GM12878 (cell line): Measurements from ENCODE around the gene VPS18. TPM values are rescaled to one million over a fixed set of nuclear protein-coding genes. Genes with fewer than 3 reads are reported as not detected.

ENCODE experiments used
- ATAC-seq: fragments of 200-7000 bp; cut with Tn5 transposase; 3 replicates; pipeline ENCODE4 v1.9.1; 2020; ENCODE audit warnings: mild to moderate bottlenecking, moderate library complexity
- BruUV-seq: library from RNA; stranded (reverse); fragments of 400-500 nt; replicated peaks from 2 replicates; lab custom pipeline; 2021; lab: Mats Ljungman, UMichigan
- CTCF ChIA-PET: fragments of 300-600 bp; sonication (Branson Sonifier 250); formaldehyde crosslinking; extraction: SDS; loops from one replicate; lab custom pipeline; 2021; ENCODE audit warnings: inconsistent platforms; lab: Yijun Ruan, JAX
- POLR2A ChIA-PET: fragments of 350-600 bp; formaldehyde crosslinking; extraction: SDS; loops from one replicate; lab custom pipeline; 2021; ENCODE audit warnings: inconsistent platforms; lab: Charles Lee
- RAD21 ChIA-PET: fragments of 300-600 bp; sonication (Branson Sonifier 250); formaldehyde crosslinking; loops from one replicate; lab custom pipeline; 2023; ENCODE audit warnings: antibody characterized with exemption; ENCODE audit not compliant: unreplicated experiment; lab: Charles Lee
- SMC1A ChIA-PET: fragments of 300-600 bp; sonication (Branson Sonifier 250); formaldehyde crosslinking; loops from one replicate; lab custom pipeline; 2023; ENCODE audit not compliant: unreplicated experiment, uncharacterized antibody; lab: Charles Lee
- DNase-seq: peaks from one replicate; pipeline ENCODE4 v3.0.0-alpha.2; 2011; ENCODE audit warnings: low read depth, low spot score
- FAIRE-seq: peaks from 3 replicates; lab custom pipeline; 2011; peaks lifted over from hg19 to GRCh38; lab: Jason Lieb, UNC
- H2AFZ ChIP-seq: 2 replicates; pipeline ENCODE4 v1.6.0; 2011; ENCODE audit warnings: low read depth, low read length, control low read depth; ENCODE audit not compliant: control insufficient read depth
- H3K27ac ChIP-seq: 2 replicates; pipeline ENCODE4 v1.5.1; 2011; ENCODE audit warnings: control low read depth; ENCODE audit not compliant: control insufficient read depth, insufficient read depth
- H3K27me3 ChIP-seq, 2 experiments: replicated peaks in 1 of 2; 2 replicates each; pipeline versions ENCODE4 v1.6.0 to v1.6.1; 2011; ENCODE audit warnings: low read length in 1 of 2; ENCODE audit not compliant: control insufficient read depth in 2 of 2, insufficient read depth in 2 of 2
- H3K36me3 ChIP-seq, 2 experiments: 2 replicates each; pipeline ENCODE4 v1.5.1; 2011; ENCODE audit warnings: low read length in 1 of 2; ENCODE audit not compliant: control insufficient read depth in 2 of 2, insufficient read depth in 2 of 2
- H3K4me1 ChIP-seq: 2 replicates; pipeline ENCODE4 v1.6.1; 2011; ENCODE audit warnings: mild to moderate bottlenecking, low read length, moderate library complexity, mixed read lengths; ENCODE audit not compliant: control insufficient read depth, insufficient read depth
- H3K4me2 ChIP-seq: 2 replicates; pipeline ENCODE4 v1.6.0; 2011; ENCODE audit warnings: control low read depth; ENCODE audit not compliant: control insufficient read depth, insufficient read depth
- H3K4me3 ChIP-seq: fragments of 200-600 bp; sonication (generic); 2 replicates; pipeline ENCODE4 v1.5.1; 2016
- H3K79me2 ChIP-seq: 2 replicates; pipeline ENCODE4 v1.6.0; 2011; ENCODE audit warnings: low read length; ENCODE audit not compliant: control insufficient read depth, insufficient read depth
- H3K9ac ChIP-seq: 2 replicates; pipeline ENCODE4 v1.8.0; 2011; ENCODE audit warnings: low read length, control low read depth, mixed read lengths; ENCODE audit not compliant: control insufficient read depth, insufficient read depth
- H3K9me3 ChIP-seq: replicated peaks from 3 replicates; pipeline ENCODE4 v1.5.1; 2011; ENCODE audit warnings: mild to moderate bottlenecking, low read length; ENCODE audit not compliant: control insufficient read depth, insufficient read depth
- H4K20me1 ChIP-seq: 2 replicates; pipeline ENCODE4 v1.6.0; 2011; ENCODE audit not compliant: control insufficient read depth, insufficient read depth
- BRCA1 ChIP-seq: IDR thresholded peaks from 2 replicates; pipeline ENCODE4 v1.6.1; 2011; ENCODE audit warnings: low read depth, low read length, improper control_type of control experiment
- CBX5 ChIP-seq: sonication (generic); IDR thresholded peaks from 2 replicates; pipeline ENCODE4 v1.6.1; 2016; ENCODE audit warnings: low read depth, moderate library complexity, mild to moderate bottlenecking, inconsistent platforms
- CHD4 ChIP-seq: fragments of 200-600 bp; sonication (generic); IDR thresholded peaks from 2 replicates; pipeline ENCODE4 v1.6.1; 2016; ENCODE audit warnings: mild to moderate bottlenecking
- EZH2 ChIP-seq: IDR thresholded peaks from 2 replicates; pipeline ENCODE4 v1.6.1; 2012; ENCODE audit warnings: low read depth, mild to moderate bottlenecking, control low read depth, inconsistent platforms, low read length, borderline replicate concordance; ENCODE audit not compliant: control insufficient read depth
- HCFC1 ChIP-seq: fragments of 150-350 bp; IDR thresholded peaks from 2 replicates; pipeline ENCODE4 v1.6.1; 2014; ENCODE audit warnings: low read length
- HDGF ChIP-seq: fragments of 450-650 bp; IDR thresholded peaks from 2 replicates; pipeline ENCODE4 v1.6.1; 2016; ENCODE audit warnings: antibody characterized with exemption
- LARP7 ChIP-seq: fragments of 450-650 bp; IDR thresholded peaks from 2 replicates; pipeline ENCODE4 v1.6.1; 2017; ENCODE audit warnings: mild to moderate bottlenecking
- MEF2A ChIP-seq: IDR thresholded peaks from 2 replicates; pipeline ENCODE4 v1.6.1; 2011; ENCODE audit warnings: low read depth, mild to moderate bottlenecking, low read length, moderate library complexity; ENCODE audit not compliant: insufficient read depth
- NFYA ChIP-seq: IDR thresholded peaks from 2 replicates; pipeline ENCODE4 v1.6.1; 2011; ENCODE audit warnings: low read depth, mild to moderate bottlenecking, low read length, improper control_type of control experiment, borderline replicate concordance
- PAX8 ChIP-seq: fragments of 450-650 bp; IDR thresholded peaks from 2 replicates; pipeline ENCODE4 v1.6.1; 2017; ENCODE audit warnings: mild to moderate bottlenecking, moderate library complexity
- POLR2AphosphoS5 ChIP-seq: IDR thresholded peaks from 2 replicates; pipeline ENCODE4 v1.6.1; 2011; ENCODE audit warnings: mild to moderate bottlenecking, low read length, inconsistent platforms
- RB1 ChIP-seq: fragments of 450-650 bp; formaldehyde crosslinking; IDR thresholded peaks from 2 replicates; pipeline ENCODE4 v1.6.1; 2017; ENCODE audit warnings: mild to moderate bottlenecking, borderline replicate concordance
- ZSCAN29 ChIP-seq: fragments of 450-650 bp; IDR thresholded peaks from 2 replicates; pipeline ENCODE4 v1.6.1; 2017; ENCODE audit warnings: mild to moderate bottlenecking, moderate library complexity
- WGBS: methylation state at CpG from one replicate; pipeline ENCODE4 v1.1.6; 2016; ENCODE audit warnings: low lambda C conversion rate; ENCODE audit not compliant: insufficient replicate concordance, insufficient coverage; ENCODE audit errors: missing lambda C conversion rate; 5-methylcytosine and 5-hydroxymethylcytosine counted together
- in situ Hi-C: fragments of 300-500 bp; cut with MboI; formaldehyde crosslinking; loops from 9 replicates; pipeline ENCODE4 v1.14.3; 2018; ENCODE audit warnings: mixed read lengths
- intact Hi-C: fragments of 100-400 bp; cut with micrococcal nuclease; formaldehyde crosslinking; loops from one replicate; pipeline ENCODE4 v1.14.2; 2022; ENCODE audit not compliant: unreplicated experiment
- polyA plus RNA-seq, 11 experiments: library from polyadenylated mRNA; depleted of rRNA in 4 of 11; unstranded in 6 of 11; stranded (reverse) in 5 of 11; fragments of >200 nt; fragmentation: Nextera tagmentation in 4 of 11; fragmentation: Illumina TruSeq in 1 of 11; extraction: Ambion mirVana in 4 of 11; extraction: Trizol in 1 of 11; gene quantifications; 1 replicate in 1 of 11; 2 replicates in 10 of 11; pipeline versions ENCODE4 v1.2.1 to v1.2.3, GENCODE V29; 2011 to 2016; ENCODE audit warnings: inconsistent platforms in 2 of 11, missing spikeins in 2 of 11, low read depth in 1 of 11
- total RNA-seq, 4 experiments: library from RNA; depleted of rRNA in 3 of 4; stranded (reverse); fragments of >200 nt in 3 of 4; fragmentation: Illumina TruSeq in 1 of 4; extraction: Trizol in 1 of 4; gene quantifications; 2 replicates each; pipeline versions ENCODE4 v1.2.1 to v1.2.3, GENCODE V29; 2013 to 2021
- TF ChIP-seq, protein P1 (sequence below): fragments of 450-650 bp; IDR thresholded peaks from 2 replicates; pipeline ENCODE4 v1.6.1; 2017; ENCODE audit warnings: mild to moderate bottlenecking
- TF ChIP-seq, protein P2 (sequence below): IDR thresholded peaks from 2 replicates; pipeline ENCODE4 v1.6.1; 2012; ENCODE audit warnings: low read length, inconsistent platforms
- TF ChIP-seq, protein P3 (sequence below): fragments of 450-650 bp; IDR thresholded peaks from 2 replicates; pipeline ENCODE4 v1.6.1; 2016; ENCODE audit warnings: mild to moderate bottlenecking
- TF ChIP-seq, protein P4 (sequence below): fragments of 450-650 bp; IDR thresholded peaks from 2 replicates; pipeline ENCODE4 v1.6.1; 2017; ENCODE audit warnings: borderline replicate concordance

Gene VPS18
- total and polyA plus RNA-seq, 10 of the 15 experiments (the other 5 are each of a cell fraction or from before 2014, with no cell fraction given) = 0.71 to 20.4 (median 10.6) TPM

- ChIA-PET POLR2A (interaction anchor here (0.6 to 9.5 kb wide), 18 partner anchors 9 to 324 kb away, joined by 3 to 220 read pairs (median 6); partner anchors contain the start of genes C15orf62, CCDC32, DNAJC17 and GCHFR), RAD21 (interaction anchor here (1.0 to 14.2 kb wide), 13 partner anchors 14 to 314 kb away, joined by 3 to 551 read pairs (median 5); partner anchors contain the start of genes C15orf62, RPUSD2, SPINT1 and VPS18), SMC1A (interaction anchor here (0.5 to 14.4 kb wide), 11 partner anchors 12 to 254 kb away, joined by 3 to 454 read pairs (median 5); partner anchors contain the start of genes DNAJC17, SPINT1, VPS18 and ZFYVE19), CTCF (interaction anchor here (0.5 to 6.0 kb wide), 9 partner anchors 23 to 282 kb away, joined by 3 to 57 read pairs (median 6); partner anchors contain the start of genes C15orf62, RAD51 and VPS18)
- H3K9ac ChIP-seq = peak overlapping the region; percentile 65
- BruUV-seq = no TSS peak
- intact Hi-C loops = loop anchor here (2.0 to 10.0 kb wide), 3 partner anchors 13 to 277 kb away; partner anchors contain the start of genes KNL1 and VPS18
- in situ Hi-C loops = no loop called here
- peaks cover 30% of the 10 kb centered on the region for H3K4me1 ChIP-seq
- H4K20me1 ChIP-seq = no peaks in the 10 kb centered on the region
- H3K9me3 ChIP-seq = no peaks in the 10 kb centered on the region
- DNase-seq = peak; percentile 76
- peak overlapping the region; percentile 78 for H3K27ac ChIP-seq
- peak; percentile 65 for ATAC-seq
- H3K36me3 ChIP-seq = no peaks in the 10 kb centered on the region
- WGBS = 27% methylated on average over 13 of the region's 13 CpGs
- peaks cover 5% of the 10 kb centered on the region for H3K79me2 ChIP-seq
- peak overlapping the region; percentile 43; the same call in 1 of the 2 replicates for H2AFZ ChIP-seq
- H3K4me3 ChIP-seq = peak overlapping the region; percentile 65
- H3K27me3 ChIP-seq = no peaks in the 10 kb centered on the region
- H3K4me2 ChIP-seq = peak overlapping the region; percentile 89
- FAIRE-seq = peak; percentile 56
- TF ChIP-seq LARP7 = no peak; the same call in 1 of the 2 replicates
- no peak for TF ChIP-seq CBX5
- 0 out of 2 replicates have a peak, but pooled peaks have one; percentile 37 for TF ChIP-seq MEF2A
- no peak for TF ChIP-seq EZH2
- peak; percentile 95; the same call in 1 of the 2 replicates for TF ChIP-seq HDGF
- no peak for TF ChIP-seq ZSCAN29
- TF ChIP-seq, protein P1, sequence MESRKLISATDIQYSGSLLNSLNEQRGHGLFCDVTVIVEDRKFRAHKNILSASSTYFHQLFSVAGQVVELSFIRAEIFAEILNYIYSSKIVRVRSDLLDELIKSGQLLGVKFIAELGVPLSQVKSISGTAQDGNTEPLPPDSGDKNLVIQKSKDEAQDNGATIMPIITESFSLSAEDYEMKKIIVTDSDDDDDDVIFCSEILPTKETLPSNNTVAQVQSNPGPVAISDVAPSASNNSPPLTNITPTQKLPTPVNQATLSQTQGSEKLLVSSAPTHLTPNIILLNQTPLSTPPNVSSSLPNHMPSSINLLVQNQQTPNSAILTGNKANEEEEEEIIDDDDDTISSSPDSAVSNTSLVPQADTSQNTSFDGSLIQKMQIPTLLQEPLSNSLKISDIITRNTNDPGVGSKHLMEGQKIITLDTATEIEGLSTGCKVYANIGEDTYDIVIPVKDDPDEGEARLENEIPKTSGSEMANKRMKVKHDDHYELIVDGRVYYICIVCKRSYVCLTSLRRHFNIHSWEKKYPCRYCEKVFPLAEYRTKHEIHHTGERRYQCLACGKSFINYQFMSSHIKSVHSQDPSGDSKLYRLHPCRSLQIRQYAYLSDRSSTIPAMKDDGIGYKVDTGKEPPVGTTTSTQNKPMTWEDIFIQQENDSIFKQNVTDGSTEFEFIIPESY = no peak
- TF ChIP-seq, protein P2, sequence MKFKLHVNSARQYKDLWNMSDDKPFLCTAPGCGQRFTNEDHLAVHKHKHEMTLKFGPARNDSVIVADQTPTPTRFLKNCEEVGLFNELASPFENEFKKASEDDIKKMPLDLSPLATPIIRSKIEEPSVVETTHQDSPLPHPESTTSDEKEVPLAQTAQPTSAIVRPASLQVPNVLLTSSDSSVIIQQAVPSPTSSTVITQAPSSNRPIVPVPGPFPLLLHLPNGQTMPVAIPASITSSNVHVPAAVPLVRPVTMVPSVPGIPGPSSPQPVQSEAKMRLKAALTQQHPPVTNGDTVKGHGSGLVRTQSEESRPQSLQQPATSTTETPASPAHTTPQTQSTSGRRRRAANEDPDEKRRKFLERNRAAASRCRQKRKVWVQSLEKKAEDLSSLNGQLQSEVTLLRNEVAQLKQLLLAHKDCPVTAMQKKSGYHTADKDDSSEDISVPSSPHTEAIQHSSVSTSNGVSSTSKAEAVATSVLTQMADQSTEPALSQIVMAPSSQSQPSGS = peak; percentile 99
- TF ChIP-seq CHD4 = no peak
- TF ChIP-seq RB1 = peak; percentile 80; the same call in 1 of the 2 replicates
- no peak for TF ChIP-seq NFYA
- TF ChIP-seq HCFC1 = no peak
- peak; percentile 89 for TF ChIP-seq POLR2AphosphoS5
- TF ChIP-seq BRCA1 = no peak
- no peak for TF ChIP-seq PAX8
- TF ChIP-seq, protein P3, sequence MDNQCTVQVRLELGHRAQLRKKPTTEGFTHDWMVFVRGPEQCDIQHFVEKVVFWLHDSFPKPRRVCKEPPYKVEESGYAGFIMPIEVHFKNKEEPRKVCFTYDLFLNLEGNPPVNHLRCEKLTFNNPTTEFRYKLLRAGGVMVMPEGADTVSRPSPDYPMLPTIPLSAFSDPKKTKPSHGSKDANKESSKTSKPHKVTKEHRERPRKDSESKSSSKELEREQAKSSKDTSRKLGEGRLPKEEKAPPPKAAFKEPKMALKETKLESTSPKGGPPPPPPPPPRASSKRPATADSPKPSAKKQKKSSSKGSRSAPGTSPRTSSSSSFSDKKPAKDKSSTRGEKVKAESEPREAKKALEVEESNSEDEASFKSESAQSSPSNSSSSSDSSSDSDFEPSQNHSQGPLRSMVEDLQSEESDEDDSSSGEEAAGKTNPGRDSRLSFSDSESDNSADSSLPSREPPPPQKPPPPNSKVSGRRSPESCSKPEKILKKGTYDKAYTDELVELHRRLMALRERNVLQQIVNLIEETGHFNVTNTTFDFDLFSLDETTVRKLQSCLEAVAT = peak; percentile 73; the same call in 1 of the 2 replicates
- TF ChIP-seq, protein P4, sequence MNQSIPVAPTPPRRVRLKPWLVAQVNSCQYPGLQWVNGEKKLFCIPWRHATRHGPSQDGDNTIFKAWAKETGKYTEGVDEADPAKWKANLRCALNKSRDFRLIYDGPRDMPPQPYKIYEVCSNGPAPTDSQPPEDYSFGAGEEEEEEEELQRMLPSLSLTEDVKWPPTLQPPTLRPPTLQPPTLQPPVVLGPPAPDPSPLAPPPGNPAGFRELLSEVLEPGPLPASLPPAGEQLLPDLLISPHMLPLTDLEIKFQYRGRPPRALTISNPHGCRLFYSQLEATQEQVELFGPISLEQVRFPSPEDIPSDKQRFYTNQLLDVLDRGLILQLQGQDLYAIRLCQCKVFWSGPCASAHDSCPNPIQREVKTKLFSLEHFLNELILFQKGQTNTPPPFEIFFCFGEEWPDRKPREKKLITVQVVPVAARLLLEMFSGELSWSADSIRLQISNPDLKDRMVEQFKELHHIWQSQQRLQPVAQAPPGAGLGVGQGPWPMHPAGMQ = no peak
These were observed 22.3 kb upstream of the VPS18 start for GRCh38 chr15:40871749-40872617.
